Measurements from ENCODE around the gene POU2AF1.

Gene POU2AF1

DNA sequence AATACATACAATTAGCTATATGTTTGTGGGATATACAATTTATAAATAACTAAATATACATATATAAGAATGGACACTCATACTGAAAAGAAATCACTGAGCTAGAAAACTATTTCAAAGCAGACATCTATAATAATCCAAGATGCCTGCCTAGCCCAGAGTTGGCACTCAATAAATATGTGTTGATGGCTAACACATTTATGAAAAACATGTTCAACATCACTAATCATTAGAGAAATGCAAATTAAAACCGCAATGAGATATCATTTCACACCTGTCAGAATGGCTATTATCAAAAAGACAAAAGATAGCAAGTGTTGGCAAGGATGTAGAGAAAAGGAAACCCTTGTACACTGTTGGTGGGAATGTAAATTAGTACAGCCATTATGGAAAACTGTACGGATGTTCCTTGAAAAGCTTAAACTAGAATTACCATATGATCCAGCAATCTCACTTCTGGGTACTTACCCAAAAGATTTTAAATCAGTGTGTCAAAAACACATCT, 29.8 kb downstream of the POU2AF1 start:
- no peak overlapping the region for H2AFZ ChIP-seq
- no peaks in the 10 kb centered on the region for H3K27me3 ChIP-seq (ENCODE audit: control insufficient read depth, insufficient read depth, low read length)
- no peaks in the 10 kb centered on the region for H3K9me3 ChIP-seq (ENCODE audit: control insufficient read depth, low read length)
- H3K79me2 ChIP-seq = no peaks in the 10 kb centered on the region
- H3K4me2 ChIP-seq (ENCODE audit: low read length) = no peak overlapping the region
- TF ChIP-seq, protein P1, sequence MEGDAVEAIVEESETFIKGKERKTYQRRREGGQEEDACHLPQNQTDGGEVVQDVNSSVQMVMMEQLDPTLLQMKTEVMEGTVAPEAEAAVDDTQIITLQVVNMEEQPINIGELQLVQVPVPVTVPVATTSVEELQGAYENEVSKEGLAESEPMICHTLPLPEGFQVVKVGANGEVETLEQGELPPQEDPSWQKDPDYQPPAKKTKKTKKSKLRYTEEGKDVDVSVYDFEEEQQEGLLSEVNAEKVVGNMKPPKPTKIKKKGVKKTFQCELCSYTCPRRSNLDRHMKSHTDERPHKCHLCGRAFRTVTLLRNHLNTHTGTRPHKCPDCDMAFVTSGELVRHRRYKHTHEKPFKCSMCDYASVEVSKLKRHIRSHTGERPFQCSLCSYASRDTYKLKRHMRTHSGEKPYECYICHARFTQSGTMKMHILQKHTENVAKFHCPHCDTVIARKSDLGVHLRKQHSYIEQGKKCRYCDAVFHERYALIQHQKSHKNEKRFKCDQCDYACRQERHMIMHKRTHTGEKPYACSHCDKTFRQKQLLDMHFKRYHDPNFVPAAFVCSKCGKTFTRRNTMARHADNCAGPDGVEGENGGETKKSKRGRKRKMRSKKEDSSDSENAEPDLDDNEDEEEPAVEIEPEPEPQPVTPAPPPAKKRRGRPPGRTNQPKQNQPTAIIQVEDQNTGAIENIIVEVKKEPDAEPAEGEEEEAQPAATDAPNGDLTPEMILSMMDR (IDR thresholded peaks at IDR 0.05) = no peak
- no peak overlapping the region for H3K4me3 ChIP-seq (ENCODE audit: low read depth, low read length)
- H3K36me3 ChIP-seq (ENCODE audit: control insufficient read depth, insufficient read depth, low read length) = no peaks in the 10 kb centered on the region
- no peak overlapping the region for H3K27ac ChIP-seq
- no peak overlapping the region for H3K9ac ChIP-seq
- H3K4me1 ChIP-seq = peaks cover 2% of the 10 kb centered on the region

DNA sequence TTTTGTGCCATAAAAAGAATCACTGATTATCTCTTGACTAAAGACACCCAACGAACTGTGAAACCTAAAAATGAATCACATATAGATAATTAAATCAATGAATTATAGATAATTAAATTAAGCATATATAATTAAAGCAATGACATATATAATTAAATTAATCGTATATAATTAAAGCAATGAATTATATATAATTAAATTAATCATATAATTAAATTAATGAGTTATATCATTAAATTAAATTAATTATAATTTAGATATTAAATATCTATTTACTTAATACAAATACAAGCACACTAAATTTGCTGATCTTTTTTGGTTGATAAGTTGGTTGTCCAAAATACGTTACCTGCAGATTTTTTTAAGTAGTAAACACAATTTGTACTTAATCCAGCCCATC, 30.9 kb downstream of the POU2AF1 start:
- Histone ChIP-seq H3K9ac (no peak overlapping the region), H3K4me1 (peaks cover 2% of the 10 kb centered on the region), H3K4me3 (ENCODE audit: low read depth, low read length) (no peak overlapping the region), H3K79me2 (no peaks in the 10 kb centered on the region), H2AFZ (no peak overlapping the region), H3K4me2 (ENCODE audit: low read length) (no peak overlapping the region), H3K27me3 (ENCODE audit: control insufficient read depth, insufficient read depth, low read length) (no peaks in the 10 kb centered on the region), H3K36me3 (ENCODE audit: control insufficient read depth, insufficient read depth, low read length) (no peaks in the 10 kb centered on the region), H3K9me3 (ENCODE audit: control insufficient read depth, low read length) (no peaks in the 10 kb centered on the region), H3K27ac (no peak overlapping the region)
- TF ChIP-seq, protein P1 (IDR thresholded peaks at IDR 0.05) = no peak

DNA sequence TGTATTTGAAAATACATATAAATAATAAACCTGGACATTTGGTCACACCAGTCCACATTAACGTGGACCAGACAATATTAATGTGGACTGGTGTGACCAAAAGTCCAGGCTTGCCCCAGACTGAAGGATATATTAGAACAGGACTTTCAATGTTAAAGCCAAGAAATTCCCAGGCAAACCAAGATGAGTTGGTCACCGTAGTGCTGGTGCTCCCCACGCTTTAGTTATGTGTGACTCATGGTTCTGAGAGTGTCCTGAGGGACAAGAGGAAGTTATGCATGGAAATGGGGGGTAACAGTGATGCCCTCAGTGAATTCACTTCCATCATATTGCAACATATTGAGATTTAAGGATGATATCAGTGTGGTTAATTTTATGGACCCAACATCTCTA, 31.4 kb downstream of the POU2AF1 start:
- no peaks in the 10 kb centered on the region for H3K27me3 ChIP-seq (ENCODE audit: control insufficient read depth, insufficient read depth, low read length)
- H3K4me2 ChIP-seq (ENCODE audit: low read length) = no peak overlapping the region
- no peak overlapping the region for H3K27ac ChIP-seq
- H3K4me3 ChIP-seq (ENCODE audit: low read depth, low read length) = no peak overlapping the region
- H2AFZ ChIP-seq = no peak overlapping the region
- no peaks in the 10 kb centered on the region for H3K79me2 ChIP-seq
- TF ChIP-seq, protein P1 (IDR thresholded peaks at IDR 0.05) = no peak
- H3K9ac ChIP-seq = no peak overlapping the region
- H3K9me3 ChIP-seq (ENCODE audit: control insufficient read depth, low read length) = no peaks in the 10 kb centered on the region
- H3K36me3 ChIP-seq (ENCODE audit: control insufficient read depth, insufficient read depth, low read length) = no peaks in the 10 kb centered on the region
- H3K4me1 ChIP-seq = peaks cover 2% of the 10 kb centered on the region

DNA sequence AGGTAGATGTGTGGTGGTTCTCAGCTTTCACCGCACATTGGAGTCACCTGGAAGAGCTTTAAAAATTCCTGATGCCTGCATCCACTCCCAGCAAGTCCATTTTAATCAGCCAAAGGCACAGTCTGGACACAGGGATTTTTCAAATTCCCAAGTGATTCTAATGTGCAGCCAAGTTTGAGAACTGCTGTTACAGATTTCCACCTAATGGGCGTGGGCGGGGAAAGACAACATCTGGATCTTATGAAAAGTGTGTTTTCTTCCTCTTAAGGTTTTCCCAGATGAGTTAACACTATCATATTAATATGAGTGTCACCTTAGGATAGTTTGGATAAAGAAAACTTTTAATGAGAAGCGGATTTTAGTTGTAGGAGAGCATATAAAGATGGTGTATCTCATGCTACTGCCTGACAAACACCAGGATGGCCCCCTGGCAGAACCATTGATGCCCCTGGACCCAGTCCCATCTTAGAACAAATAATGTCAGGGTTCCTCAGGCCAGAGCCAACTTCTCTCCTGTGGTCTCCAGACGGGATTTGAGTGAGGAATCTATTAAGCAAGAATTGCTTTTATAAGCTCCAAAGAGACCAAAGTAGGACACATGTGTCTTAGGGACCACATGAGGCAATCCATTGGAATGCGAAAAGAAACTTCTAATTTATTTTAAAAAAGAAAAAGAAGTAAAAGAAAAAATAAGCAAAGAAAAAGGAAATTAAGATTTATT, 31.9 kb downstream of the POU2AF1 start:
- TF ChIP-seq, protein P1 (IDR thresholded peaks at IDR 0.05) = no peak

DNA sequence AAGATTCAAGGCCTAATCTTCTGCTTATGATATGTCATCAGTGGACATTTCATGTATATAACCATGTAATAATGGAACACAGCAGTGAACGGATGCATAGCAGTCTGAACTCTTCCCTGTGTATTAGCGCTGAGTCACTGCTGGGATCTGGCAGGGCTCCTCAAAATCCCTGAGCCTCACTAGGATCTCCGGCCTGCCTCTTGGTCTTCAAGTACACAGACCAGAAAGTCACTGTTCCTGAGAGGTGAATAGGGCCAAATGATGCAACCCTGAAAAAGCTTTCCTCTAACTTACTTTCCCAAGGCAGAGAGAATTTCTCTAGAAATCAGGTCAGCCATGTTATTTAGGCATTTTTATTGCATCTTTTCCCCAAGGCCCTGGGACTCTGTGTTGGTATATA, 35.0 kb downstream of the POU2AF1 start:
- no peaks in the 10 kb centered on the region for H3K4me1 ChIP-seq
- H3K27ac ChIP-seq = no peak overlapping the region
- no peaks in the 10 kb centered on the region for H3K79me2 ChIP-seq
- no peak overlapping the region for H2AFZ ChIP-seq
- H3K4me2 ChIP-seq (ENCODE audit: low read length) = no peak overlapping the region
- H3K36me3 ChIP-seq (ENCODE audit: control insufficient read depth, insufficient read depth, low read length) = no peaks in the 10 kb centered on the region
- peaks cover 5% of the 10 kb centered on the region for H3K9me3 ChIP-seq (ENCODE audit: control insufficient read depth, low read length)
- H3K4me3 ChIP-seq (ENCODE audit: low read depth, low read length) = no peak overlapping the region
- no peak overlapping the region for H3K9ac ChIP-seq
- no peaks in the 10 kb centered on the region for H3K27me3 ChIP-seq (ENCODE audit: control insufficient read depth, insufficient read depth, low read length)
- TF ChIP-seq, protein P1 (IDR thresholded peaks at IDR 0.05) = no peak

More for the DNA sequence above, 31.9 kb downstream of the POU2AF1 start:
- Histone ChIP-seq H3K36me3 (ENCODE audit: control insufficient read depth, insufficient read depth, low read length) (no peaks in the 10 kb centered on the region), H3K27me3 (ENCODE audit: control insufficient read depth, insufficient read depth, low read length) (no peaks in the 10 kb centered on the region), H3K9me3 (ENCODE audit: control insufficient read depth, low read length) (no peaks in the 10 kb centered on the region), H3K4me1 (peaks cover 2% of the 10 kb centered on the region), H3K27ac (no peak overlapping the region), H2AFZ (no peak overlapping the region), H3K4me3 (ENCODE audit: low read depth, low read length) (no peak overlapping the region), H3K9ac (no peak overlapping the region), H3K4me2 (ENCODE audit: low read length) (no peak overlapping the region), H3K79me2 (no peaks in the 10 kb centered on the region)
